ENCODE data around the gene MTHFSD.

MTHFSD gene

DNA sequence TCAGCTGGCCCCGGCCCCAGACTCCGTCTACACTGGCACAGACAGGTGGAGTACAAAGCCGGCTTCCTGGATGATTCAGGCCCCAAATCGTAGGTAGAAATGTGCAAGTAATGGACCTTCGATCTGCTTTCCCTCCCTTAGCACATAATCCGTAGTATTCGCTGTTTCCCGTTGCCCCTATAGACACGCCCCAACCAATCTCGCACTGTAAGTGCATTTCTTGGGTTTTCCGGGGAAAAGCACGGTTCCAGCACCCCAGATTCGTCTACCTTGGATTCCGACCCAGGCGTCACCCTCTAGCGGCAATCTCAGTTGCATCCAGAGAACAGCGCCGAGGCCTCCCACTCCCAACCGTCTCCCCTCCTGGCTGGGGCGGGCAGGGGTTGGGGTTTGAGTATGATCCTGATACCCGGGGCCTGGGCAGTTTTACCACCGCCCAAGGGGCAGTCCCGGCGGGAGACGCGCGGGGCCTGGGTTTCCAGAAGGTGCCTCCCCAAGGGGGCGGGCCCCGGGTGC, 56.8 kb downstream of the MTHFSD start:
- no peak for ATAC-seq
- TF ChIP-seq GLIS3 (CRISPR knock-in tag; IDR thresholded peaks at IDR 0.05) = no peak
- TF ChIP-seq ZNF70 (CRISPR knock-in tag; IDR thresholded peaks at IDR 0.05) = no peak
- TF ChIP-seq POU6F1 (CRISPR knock-in tag; IDR thresholded peaks at IDR 0.05; ENCODE audit: borderline replicate concordance, low read depth) = no peak
- TF ChIP-seq ARNTL (CRISPR knock-in tag; IDR thresholded peaks at IDR 0.05; ENCODE audit: borderline replicate concordance, low read depth) = no peak
- no peak for TF ChIP-seq ZC3H10 (CRISPR knock-in tag; IDR thresholded peaks at IDR 0.05)
- no peak for TF ChIP-seq OSR1 (CRISPR knock-in tag; IDR thresholded peaks at IDR 0.05)
- no peak for TF ChIP-seq ZNF8 (CRISPR knock-in tag; IDR thresholded peaks at IDR 0.05)
- TF ChIP-seq, protein P1, sequence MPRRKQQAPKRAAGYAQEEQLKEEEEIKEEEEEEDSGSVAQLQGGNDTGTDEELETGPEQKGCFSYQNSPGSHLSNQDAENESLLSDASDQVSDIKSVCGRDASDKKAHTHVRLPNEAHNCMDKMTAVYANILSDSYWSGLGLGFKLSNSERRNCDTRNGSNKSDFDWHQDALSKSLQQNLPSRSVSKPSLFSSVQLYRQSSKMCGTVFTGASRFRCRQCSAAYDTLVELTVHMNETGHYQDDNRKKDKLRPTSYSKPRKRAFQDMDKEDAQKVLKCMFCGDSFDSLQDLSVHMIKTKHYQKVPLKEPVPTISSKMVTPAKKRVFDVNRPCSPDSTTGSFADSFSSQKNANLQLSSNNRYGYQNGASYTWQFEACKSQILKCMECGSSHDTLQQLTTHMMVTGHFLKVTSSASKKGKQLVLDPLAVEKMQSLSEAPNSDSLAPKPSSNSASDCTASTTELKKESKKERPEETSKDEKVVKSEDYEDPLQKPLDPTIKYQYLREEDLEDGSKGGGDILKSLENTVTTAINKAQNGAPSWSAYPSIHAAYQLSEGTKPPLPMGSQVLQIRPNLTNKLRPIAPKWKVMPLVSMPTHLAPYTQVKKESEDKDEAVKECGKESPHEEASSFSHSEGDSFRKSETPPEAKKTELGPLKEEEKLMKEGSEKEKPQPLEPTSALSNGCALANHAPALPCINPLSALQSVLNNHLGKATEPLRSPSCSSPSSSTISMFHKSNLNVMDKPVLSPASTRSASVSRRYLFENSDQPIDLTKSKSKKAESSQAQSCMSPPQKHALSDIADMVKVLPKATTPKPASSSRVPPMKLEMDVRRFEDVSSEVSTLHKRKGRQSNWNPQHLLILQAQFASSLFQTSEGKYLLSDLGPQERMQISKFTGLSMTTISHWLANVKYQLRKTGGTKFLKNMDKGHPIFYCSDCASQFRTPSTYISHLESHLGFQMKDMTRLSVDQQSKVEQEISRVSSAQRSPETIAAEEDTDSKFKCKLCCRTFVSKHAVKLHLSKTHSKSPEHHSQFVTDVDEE (CRISPR knock-in tag; IDR thresholded peaks at IDR 0.05) = no peak
- TF ChIP-seq, protein P2, sequence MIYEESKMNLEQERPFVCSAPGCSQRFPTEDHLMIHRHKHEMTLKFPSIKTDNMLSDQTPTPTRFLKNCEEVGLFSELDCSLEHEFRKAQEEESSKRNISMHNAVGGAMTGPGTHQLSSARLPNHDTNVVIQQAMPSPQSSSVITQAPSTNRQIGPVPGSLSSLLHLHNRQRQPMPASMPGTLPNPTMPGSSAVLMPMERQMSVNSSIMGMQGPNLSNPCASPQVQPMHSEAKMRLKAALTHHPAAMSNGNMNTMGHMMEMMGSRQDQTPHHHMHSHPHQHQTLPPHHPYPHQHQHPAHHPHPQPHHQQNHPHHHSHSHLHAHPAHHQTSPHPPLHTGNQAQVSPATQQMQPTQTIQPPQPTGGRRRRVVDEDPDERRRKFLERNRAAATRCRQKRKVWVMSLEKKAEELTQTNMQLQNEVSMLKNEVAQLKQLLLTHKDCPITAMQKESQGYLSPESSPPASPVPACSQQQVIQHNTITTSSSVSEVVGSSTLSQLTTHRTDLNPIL (CRISPR knock-in tag; IDR thresholded peaks at IDR 0.05; ENCODE audit: low read depth) = no peak

DNA sequence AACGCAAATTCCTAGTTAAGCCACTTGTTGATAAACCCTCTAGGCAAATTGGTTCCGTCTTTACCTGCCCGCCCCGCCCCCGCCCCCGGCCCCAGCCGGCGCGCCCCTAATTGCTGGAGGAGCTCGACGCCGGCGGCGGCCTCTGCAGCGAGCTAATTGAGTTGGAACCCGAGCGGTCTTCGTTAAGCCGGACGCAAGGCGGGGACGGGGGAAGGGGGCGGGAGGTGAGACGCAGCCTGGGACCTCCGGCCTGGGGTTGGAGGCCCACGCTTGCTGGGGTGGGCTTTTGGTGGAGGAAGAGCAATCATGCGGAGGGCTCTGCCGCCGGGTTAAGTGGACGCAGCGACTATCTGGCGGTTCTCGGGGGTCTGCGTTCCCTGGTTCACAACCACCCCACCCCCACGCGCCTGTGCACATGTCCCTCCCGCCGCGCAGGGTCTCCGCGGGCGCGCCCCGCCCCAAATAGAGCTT, 57.4 kb downstream of the MTHFSD start:
- ATAC-seq = no peak
- TF ChIP-seq ZNF565 (CRISPR knock-in tag; conservative IDR thresholded peaks at IDR 0.05; ENCODE audit: low read depth) (no peak), ZFP30 (CRISPR knock-in tag; IDR thresholded peaks at IDR 0.05) (no peak), ZC3H10 (CRISPR knock-in tag; IDR thresholded peaks at IDR 0.05) (no peak), ZFP3 (CRISPR knock-in tag; IDR thresholded peaks at IDR 0.05) (no peak), BACH2 (CRISPR knock-in tag; IDR thresholded peaks at IDR 0.05; ENCODE audit: borderline replicate concordance) (no peak), SNAI2 (CRISPR knock-in tag; IDR thresholded peaks at IDR 0.05) (no peak), ESRRG (CRISPR knock-in tag; IDR thresholded peaks at IDR 0.05) (no peak), CSRNP3 (CRISPR knock-in tag; IDR thresholded peaks at IDR 0.05) (no peak), OSR1 (CRISPR knock-in tag; IDR thresholded peaks at IDR 0.05) (no peak), PPARA (CRISPR knock-in tag; IDR thresholded peaks at IDR 0.05; ENCODE audit: borderline replicate concordance) (no peak)

- ATAC-seq = no peak
- no peak for TF ChIP-seq ZNF565 (CRISPR knock-in tag; conservative IDR thresholded peaks at IDR 0.05; ENCODE audit: low read depth)
- no peak for TF ChIP-seq POU6F1 (CRISPR knock-in tag; IDR thresholded peaks at IDR 0.05; ENCODE audit: borderline replicate concordance, low read depth)
- no peak for TF ChIP-seq SNAI2 (CRISPR knock-in tag; IDR thresholded peaks at IDR 0.05)
- TF ChIP-seq CSDC2 (CRISPR knock-in tag; IDR thresholded peaks at IDR 0.05) = no peak
- no peak for TF ChIP-seq CSRNP3 (CRISPR knock-in tag; IDR thresholded peaks at IDR 0.05)
- no peak for TF ChIP-seq ARNTL (CRISPR knock-in tag; IDR thresholded peaks at IDR 0.05; ENCODE audit: borderline replicate concordance, low read depth)
- no peak for TF ChIP-seq OSR1 (CRISPR knock-in tag; IDR thresholded peaks at IDR 0.05)
Measured at GRCh38 chr16:86496929-86497461, 58.0 kb downstream of the MTHFSD start.
